ENCODE measurements around the gene ATP4B. TPM values are rescaled to one million over a fixed set of nuclear protein-coding genes. Genes with fewer than 3 reads are reported as not detected.

Gene ATP4B
- total RNA-seq, 1 experiment from 2014 or later = not detected

GRCh38 chr13:113620036-113620796 is 37.8 kb downstream of the ATP4B start:
- H3K4ac ChIP-seq (ENCODE audit: low read depth, low read length) = no peak overlapping the region
- Mint-ChIP-seq H3K27me3 (ENCODE audit: low read depth) (peaks cover 1% of the 10 kb centered on the region; the same call in 1 of the 2 replicates), H3K4me3 (no peak overlapping the region), H3K4me1 (peaks cover 22 to 25% of the 10 kb centered on the region in 2 experiments), H3K36me3 (ENCODE audit: insufficient read depth in 1 of 3, low read depth in 3 of 3) (peaks cover 41 to 60% (median 51%) of the 10 kb centered on the region in 3 experiments), H3K27ac (peak overlapping the region in 1 of 3 experiments; percentile 87; a peak in 3 of 7 replicates), H3K9me3 (peaks cover 12 to 15% of the 10 kb centered on the region in 2 experiments)
- H4K5ac ChIP-seq (ENCODE audit: insufficient read length, low read depth, low read length) = no peak overlapping the region
- no peaks in the 10 kb centered on the region for H3K79me1 ChIP-seq (ENCODE audit: insufficient read depth, low read depth, low read length, poor library complexity, severe bottlenecking)
- WGBS (ENCODE audit: extremely low coverage, insufficient read length, low lambda C conversion rate) = no CpG with 5 or more reads among the region's 15 CpGs
- H3K27ac ChIP-seq (ENCODE audit: insufficient read length, low read depth, low read length) = no peak overlapping the region
- H3K4me2 ChIP-seq (ENCODE audit: insufficient read depth, insufficient read length, low read length) = no peak overlapping the region
- no peaks in the 10 kb centered on the region for H4K20me1 ChIP-seq (ENCODE audit: control insufficient read depth, insufficient read depth, insufficient read length)
- no peak overlapping the region for H3K23ac ChIP-seq (ENCODE audit: insufficient read length, low read depth, low read length)
- no peak overlapping the region for H3K18ac ChIP-seq (ENCODE audit: insufficient read length, low read depth, low read length)
- no peak overlapping the region for H2BK15ac ChIP-seq (ENCODE audit: low read depth, low read length)
- no peak for DNase-seq
- H3K56ac ChIP-seq (ENCODE audit: insufficient read length, low read depth, low read length) = no peak overlapping the region
- H3K23me2 ChIP-seq (ENCODE audit: insufficient read length, low read depth, low read length, poor library complexity, severe bottlenecking) = no peaks in the 10 kb centered on the region
- no peak overlapping the region for H4K91ac ChIP-seq (ENCODE audit: insufficient read length, low read depth, low read length)
- H2BK20ac ChIP-seq (ENCODE audit: low read depth, low read length, poor library complexity, severe bottlenecking) = no peak overlapping the region
- H3T11ph ChIP-seq (ENCODE audit: low read length) = no peak overlapping the region
- H3K9me3 ChIP-seq (ENCODE audit: control insufficient read depth, low read depth, low read length) = no peaks in the 10 kb centered on the region
- no peak overlapping the region for H2BK12ac ChIP-seq (ENCODE audit: insufficient read length, low read depth, low read length)
- no peak for TF ChIP-seq CTCF (conservative IDR thresholded peaks at IDR 0.05)
- peaks cover 4% of the 10 kb centered on the region; the same call in 1 of the 2 replicates for H3K4me1 ChIP-seq (ENCODE audit: insufficient read depth, low read length)
- H3K79me2 ChIP-seq (ENCODE audit: insufficient read depth, low read length) = no peaks in the 10 kb centered on the region; the same call in 1 of the 2 replicates
- no peak overlapping the region for H4K8ac ChIP-seq (replicated peaks; ENCODE audit: insufficient read length, low read depth, low read length)
- no peaks in the 10 kb centered on the region for H3K27me3 ChIP-seq (ENCODE audit: insufficient read depth, low read length)
- no peak overlapping the region for H2AFZ ChIP-seq (ENCODE audit: low read length)
- no peak overlapping the region; the same call in 1 of the 2 replicates for H3K14ac ChIP-seq (ENCODE audit: insufficient read depth, low read length)
- no peak overlapping the region for H3K9ac ChIP-seq (ENCODE audit: extremely low read depth, insufficient read length, low read length)
- no peak overlapping the region for H2AK5ac ChIP-seq (ENCODE audit: insufficient read length, low read length)
- H2BK5ac ChIP-seq (ENCODE audit: insufficient read length, low read length) = no peak overlapping the region
- no peak overlapping the region for H2BK120ac ChIP-seq (ENCODE audit: low read depth, low read length, poor library complexity, severe bottlenecking)

Measured in H9 (cell line).